Liver (tissue), 2 donors: ENCODE results near the gene RASGRP3.

Source experiments
- MAX ChIP-seq: IDR thresholded peaks from 2 replicates; pipeline ENCODE4 v1.6.1; 2016; ENCODE audit warnings: antibody characterized with exemption
- TF ChIP-seq, protein P1 (sequence below): fragments of 150-350 bp; IDR thresholded peaks from 2 replicates; pipeline ENCODE4 v1.5.1; 2017; ENCODE audit warnings: improper control_type of control experiment, low read depth, low read length; ENCODE audit not compliant: missing input control
- donor health status: healthy.

- TF ChIP-seq MAX, result no peak
- TF ChIP-seq, protein P1, sequence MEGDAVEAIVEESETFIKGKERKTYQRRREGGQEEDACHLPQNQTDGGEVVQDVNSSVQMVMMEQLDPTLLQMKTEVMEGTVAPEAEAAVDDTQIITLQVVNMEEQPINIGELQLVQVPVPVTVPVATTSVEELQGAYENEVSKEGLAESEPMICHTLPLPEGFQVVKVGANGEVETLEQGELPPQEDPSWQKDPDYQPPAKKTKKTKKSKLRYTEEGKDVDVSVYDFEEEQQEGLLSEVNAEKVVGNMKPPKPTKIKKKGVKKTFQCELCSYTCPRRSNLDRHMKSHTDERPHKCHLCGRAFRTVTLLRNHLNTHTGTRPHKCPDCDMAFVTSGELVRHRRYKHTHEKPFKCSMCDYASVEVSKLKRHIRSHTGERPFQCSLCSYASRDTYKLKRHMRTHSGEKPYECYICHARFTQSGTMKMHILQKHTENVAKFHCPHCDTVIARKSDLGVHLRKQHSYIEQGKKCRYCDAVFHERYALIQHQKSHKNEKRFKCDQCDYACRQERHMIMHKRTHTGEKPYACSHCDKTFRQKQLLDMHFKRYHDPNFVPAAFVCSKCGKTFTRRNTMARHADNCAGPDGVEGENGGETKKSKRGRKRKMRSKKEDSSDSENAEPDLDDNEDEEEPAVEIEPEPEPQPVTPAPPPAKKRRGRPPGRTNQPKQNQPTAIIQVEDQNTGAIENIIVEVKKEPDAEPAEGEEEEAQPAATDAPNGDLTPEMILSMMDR, result no peak
Observed at GRCh38 chr2:33605056-33605455, 128.6 kb downstream of the RASGRP3 start.
